WTC11 (cell line): ENCODE results near the gene FLT3LG. TPM values are rescaled to one million over a fixed set of nuclear protein-coding genes. Genes with fewer than 3 reads are reported as not detected.

Experiments
- ATAC-seq: fragments of 200-7000 bp; cut with Tn5 transposase; 2 replicates; pipeline ENCODE4 v1.10.0; 2021; ENCODE audit warnings: mild to moderate bottlenecking, moderate library complexity
- CTCF ChIA-PET: fragments of 300-600 bp; sonication (Branson Sonifier 250); formaldehyde crosslinking; loops from one replicate; lab custom pipeline; 2021; ENCODE audit warnings: antibody characterized with exemption; lab: Charles Lee
- POLR2A ChIA-PET: fragments of 350-600 bp; sonication (Branson Sonifier 250); formaldehyde crosslinking; loops from one replicate; lab custom pipeline; 2021; ENCODE audit warnings: antibody characterized with exemption; lab: Charles Lee
- DNase-seq: peaks from one replicate; pipeline ENCODE4 v3.0.0; 2021; ENCODE audit warnings: low spot score
- H3K27ac Mint-ChIP-seq: 2 replicates; pipeline ENCODE4 v1.8.0; 2021; ENCODE audit warnings: mixed read lengths
- H3K27me3 Mint-ChIP-seq: 2 replicates; pipeline ENCODE4 v1.8.0; 2021; ENCODE audit warnings: low read depth, mild to moderate bottlenecking, moderate library complexity, mixed read lengths
- H3K36me3 Mint-ChIP-seq: 2 replicates; pipeline ENCODE4 v1.8.0; 2021; ENCODE audit warnings: mixed read lengths
- H3K4me1 Mint-ChIP-seq: 2 replicates; pipeline ENCODE4 v1.8.0; 2022; ENCODE audit warnings: mixed read lengths
- H3K4me3 Mint-ChIP-seq: 2 replicates; pipeline ENCODE4 v1.8.0; 2021; ENCODE audit warnings: mild to moderate bottlenecking, moderate library complexity, mixed read lengths
- H3K9me3 Mint-ChIP-seq: 2 replicates; pipeline ENCODE4 v1.8.0; 2021; ENCODE audit warnings: mixed read lengths
- AR ChIP-seq: fragments of 250-450 bp; sonication (Bioruptor Pico); IDR thresholded peaks from 2 replicates; pipeline ENCODE4 v1.9.0; 2021; ENCODE audit warnings: mild to moderate bottlenecking
- EMX1 ChIP-seq: fragments of 250-450 bp; sonication (Bioruptor Pico); IDR thresholded peaks from 2 replicates; pipeline ENCODE4 v1.8.0; 2021; ENCODE audit warnings: mild to moderate bottlenecking
- ETV6 ChIP-seq: sonication (generic); formaldehyde crosslinking; IDR thresholded peaks from 2 replicates; pipeline ENCODE4 v1.8.1; 2022; ENCODE audit warnings: mild to moderate bottlenecking, missing genetic modification reagents
- FOXP1 ChIP-seq: sonication (generic); formaldehyde crosslinking; IDR thresholded peaks from 2 replicates; pipeline ENCODE4 v1.8.0; 2022; ENCODE audit warnings: missing genetic modification reagents, mild to moderate bottlenecking, moderate library complexity, borderline replicate concordance
- GABPB1 ChIP-seq: sonication (generic); formaldehyde crosslinking; IDR thresholded peaks from 2 replicates; pipeline ENCODE4 v1.8.1; 2023; ENCODE audit warnings: mild to moderate bottlenecking, missing genetic modification reagents
- GRHL2 ChIP-seq: fragments of 250-450 bp; sonication (Bioruptor Pico); IDR thresholded peaks from 2 replicates; pipeline ENCODE4 v1.8.0; 2022; ENCODE audit warnings: mild to moderate bottlenecking, moderate library complexity; ENCODE audit not compliant: insufficient replicate concordance, severe bottlenecking
- NFE2L1 ChIP-seq: sonication (generic); formaldehyde crosslinking; IDR thresholded peaks from 2 replicates; pipeline ENCODE4 v1.8.1; 2023; ENCODE audit warnings: missing genetic modification reagents
- PREB ChIP-seq: sonication (generic); formaldehyde crosslinking; IDR thresholded peaks from 2 replicates; pipeline ENCODE4 v1.8.1; 2022; ENCODE audit warnings: mild to moderate bottlenecking, missing genetic modification reagents, moderate library complexity, borderline replicate concordance
- SMAD4 ChIP-seq: sonication (generic); formaldehyde crosslinking; IDR thresholded peaks from 2 replicates; pipeline ENCODE4 v1.8.0; 2022; ENCODE audit warnings: mild to moderate bottlenecking, missing genetic modification reagents
- SP1 ChIP-seq: sonication (generic); formaldehyde crosslinking; conservative IDR thresholded peaks from 2 replicates; pipeline ENCODE4 v1.8.1; 2022; ENCODE audit warnings: missing genetic modification reagents
- TEAD4 ChIP-seq: sonication (generic); formaldehyde crosslinking; IDR thresholded peaks from 2 replicates; pipeline ENCODE4 v1.8.0; 2022; ENCODE audit warnings: mild to moderate bottlenecking, missing genetic modification reagents
- TP53 ChIP-seq: sonication (generic); formaldehyde crosslinking; IDR thresholded peaks from 2 replicates; pipeline ENCODE4 v1.8.1; 2023; ENCODE audit warnings: mild to moderate bottlenecking, missing genetic modification reagents
- ZNF219 ChIP-seq: sonication (generic); formaldehyde crosslinking; IDR thresholded peaks from 2 replicates; pipeline ENCODE4 v1.8.0; 2023; ENCODE audit warnings: missing genetic modification reagents, mild to moderate bottlenecking, borderline replicate concordance
- ZNF317 ChIP-seq: sonication (generic); formaldehyde crosslinking; IDR thresholded peaks from 2 replicates; pipeline ENCODE4 v1.8.1; 2023; ENCODE audit warnings: low read depth, mild to moderate bottlenecking, moderate library complexity, missing genetic modification reagents, borderline replicate concordance
- total RNA-seq: library from RNA; stranded (reverse); gene quantifications from 3 replicates; pipeline ENCODE4 v1.2.3, GENCODE V29; 2021
- TF ChIP-seq, protein P1 (sequence below): sonication (generic); formaldehyde crosslinking; IDR thresholded peaks from 2 replicates; pipeline ENCODE4 v1.8.0; 2023; ENCODE audit warnings: mild to moderate bottlenecking, missing genetic modification reagents
- TF ChIP-seq, protein P2 (sequence below): sonication (generic); formaldehyde crosslinking; IDR thresholded peaks from 2 replicates; pipeline ENCODE4 v1.8.0; 2023; ENCODE audit warnings: missing genetic modification reagents
- TF ChIP-seq, protein P3 (sequence below): sonication (generic); formaldehyde crosslinking; IDR thresholded peaks from 2 replicates; pipeline ENCODE4 v1.8.1; 2023; ENCODE audit warnings: mild to moderate bottlenecking, missing genetic modification reagents, borderline replicate concordance
- TF ChIP-seq, protein P4 (sequence below): sonication (generic); formaldehyde crosslinking; IDR thresholded peaks from 2 replicates; pipeline ENCODE4 v1.8.1; 2023; ENCODE audit warnings: mild to moderate bottlenecking, missing genetic modification reagents, moderate library complexity

FLT3LG gene
- total RNA-seq, 1 experiment from 2014 or later, result 2.9 TPM

GRCh38 chr19:49488046-49488862 is 14.2 kb downstream of the FLT3LG start (continued):
- TF ChIP-seq EMX1 (CRISPR knock-in tag), result peak; percentile 88; the same call in 1 of the 2 replicates
- no peak for TF ChIP-seq ZNF219
- no peak for TF ChIP-seq SP1
- no peak for TF ChIP-seq PREB (CRISPR knock-in tag)
- no peak for TF ChIP-seq ETV6 (CRISPR knock-in tag)
- TF ChIP-seq GRHL2 (CRISPR knock-in tag), result no peak

GRCh38 chr19:49488863-49489537 is 15.0 kb downstream of the FLT3LG start:
- no peak for DNase-seq
- H3K27ac Mint-ChIP-seq, result peak overlapping the region; percentile 96
- H3K4me3 Mint-ChIP-seq, result peak overlapping the region; percentile 97
- peaks cover 20% of the 10 kb centered on the region for H3K4me1 Mint-ChIP-seq
- peaks cover 6% of the 10 kb centered on the region; the same call in 1 of the 2 replicates for H3K27me3 Mint-ChIP-seq
- TF ChIP-seq, protein P1, sequence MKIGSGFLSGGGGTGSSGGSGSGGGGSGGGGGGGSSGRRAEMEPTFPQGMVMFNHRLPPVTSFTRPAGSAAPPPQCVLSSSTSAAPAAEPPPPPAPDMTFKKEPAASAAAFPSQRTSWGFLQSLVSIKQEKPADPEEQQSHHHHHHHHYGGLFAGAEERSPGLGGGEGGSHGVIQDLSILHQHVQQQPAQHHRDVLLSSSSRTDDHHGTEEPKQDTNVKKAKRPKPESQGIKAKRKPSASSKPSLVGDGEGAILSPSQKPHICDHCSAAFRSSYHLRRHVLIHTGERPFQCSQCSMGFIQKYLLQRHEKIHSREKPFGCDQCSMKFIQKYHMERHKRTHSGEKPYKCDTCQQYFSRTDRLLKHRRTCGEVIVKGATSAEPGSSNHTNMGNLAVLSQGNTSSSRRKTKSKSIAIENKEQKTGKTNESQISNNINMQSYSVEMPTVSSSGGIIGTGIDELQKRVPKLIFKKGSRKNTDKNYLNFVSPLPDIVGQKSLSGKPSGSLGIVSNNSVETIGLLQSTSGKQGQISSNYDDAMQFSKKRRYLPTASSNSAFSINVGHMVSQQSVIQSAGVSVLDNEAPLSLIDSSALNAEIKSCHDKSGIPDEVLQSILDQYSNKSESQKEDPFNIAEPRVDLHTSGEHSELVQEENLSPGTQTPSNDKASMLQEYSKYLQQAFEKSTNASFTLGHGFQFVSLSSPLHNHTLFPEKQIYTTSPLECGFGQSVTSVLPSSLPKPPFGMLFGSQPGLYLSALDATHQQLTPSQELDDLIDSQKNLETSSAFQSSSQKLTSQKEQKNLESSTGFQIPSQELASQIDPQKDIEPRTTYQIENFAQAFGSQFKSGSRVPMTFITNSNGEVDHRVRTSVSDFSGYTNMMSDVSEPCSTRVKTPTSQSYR (CRISPR knock-in tag), result no peak
- TF ChIP-seq, protein P2, sequence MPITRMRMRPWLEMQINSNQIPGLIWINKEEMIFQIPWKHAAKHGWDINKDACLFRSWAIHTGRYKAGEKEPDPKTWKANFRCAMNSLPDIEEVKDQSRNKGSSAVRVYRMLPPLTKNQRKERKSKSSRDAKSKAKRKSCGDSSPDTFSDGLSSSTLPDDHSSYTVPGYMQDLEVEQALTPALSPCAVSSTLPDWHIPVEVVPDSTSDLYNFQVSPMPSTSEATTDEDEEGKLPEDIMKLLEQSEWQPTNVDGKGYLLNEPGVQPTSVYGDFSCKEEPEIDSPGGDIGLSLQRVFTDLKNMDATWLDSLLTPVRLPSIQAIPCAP (CRISPR knock-in tag), result no peak
- no peak for TF ChIP-seq NFE2L1 (CRISPR knock-in tag)
- no peak for TF ChIP-seq TP53 (CRISPR knock-in tag)
- TF ChIP-seq AR, result no peak
- no peak for TF ChIP-seq SMAD4 (CRISPR knock-in tag)
- TF ChIP-seq GABPB1, result no peak
- TF ChIP-seq FOXP1 (CRISPR knock-in tag), result no peak
- TF ChIP-seq, protein P3, sequence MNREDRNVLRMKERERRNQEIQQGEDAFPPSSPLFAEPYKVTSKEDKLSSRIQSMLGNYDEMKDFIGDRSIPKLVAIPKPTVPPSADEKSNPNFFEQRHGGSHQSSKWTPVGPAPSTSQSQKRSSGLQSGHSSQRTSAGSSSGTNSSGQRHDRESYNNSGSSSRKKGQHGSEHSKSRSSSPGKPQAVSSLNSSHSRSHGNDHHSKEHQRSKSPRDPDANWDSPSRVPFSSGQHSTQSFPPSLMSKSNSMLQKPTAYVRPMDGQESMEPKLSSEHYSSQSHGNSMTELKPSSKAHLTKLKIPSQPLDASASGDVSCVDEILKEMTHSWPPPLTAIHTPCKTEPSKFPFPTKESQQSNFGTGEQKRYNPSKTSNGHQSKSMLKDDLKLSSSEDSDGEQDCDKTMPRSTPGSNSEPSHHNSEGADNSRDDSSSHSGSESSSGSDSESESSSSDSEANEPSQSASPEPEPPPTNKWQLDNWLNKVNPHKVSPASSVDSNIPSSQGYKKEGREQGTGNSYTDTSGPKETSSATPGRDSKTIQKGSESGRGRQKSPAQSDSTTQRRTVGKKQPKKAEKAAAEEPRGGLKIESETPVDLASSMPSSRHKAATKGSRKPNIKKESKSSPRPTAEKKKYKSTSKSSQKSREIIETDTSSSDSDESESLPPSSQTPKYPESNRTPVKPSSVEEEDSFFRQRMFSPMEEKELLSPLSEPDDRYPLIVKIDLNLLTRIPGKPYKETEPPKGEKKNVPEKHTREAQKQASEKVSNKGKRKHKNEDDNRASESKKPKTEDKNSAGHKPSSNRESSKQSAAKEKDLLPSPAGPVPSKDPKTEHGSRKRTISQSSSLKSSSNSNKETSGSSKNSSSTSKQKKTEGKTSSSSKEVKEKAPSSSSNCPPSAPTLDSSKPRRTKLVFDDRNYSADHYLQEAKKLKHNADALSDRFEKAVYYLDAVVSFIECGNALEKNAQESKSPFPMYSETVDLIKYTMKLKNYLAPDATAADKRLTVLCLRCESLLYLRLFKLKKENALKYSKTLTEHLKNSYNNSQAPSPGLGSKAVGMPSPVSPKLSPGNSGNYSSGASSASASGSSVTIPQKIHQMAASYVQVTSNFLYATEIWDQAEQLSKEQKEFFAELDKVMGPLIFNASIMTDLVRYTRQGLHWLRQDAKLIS (CRISPR knock-in tag), result no peak
- TF ChIP-seq, protein P4, sequence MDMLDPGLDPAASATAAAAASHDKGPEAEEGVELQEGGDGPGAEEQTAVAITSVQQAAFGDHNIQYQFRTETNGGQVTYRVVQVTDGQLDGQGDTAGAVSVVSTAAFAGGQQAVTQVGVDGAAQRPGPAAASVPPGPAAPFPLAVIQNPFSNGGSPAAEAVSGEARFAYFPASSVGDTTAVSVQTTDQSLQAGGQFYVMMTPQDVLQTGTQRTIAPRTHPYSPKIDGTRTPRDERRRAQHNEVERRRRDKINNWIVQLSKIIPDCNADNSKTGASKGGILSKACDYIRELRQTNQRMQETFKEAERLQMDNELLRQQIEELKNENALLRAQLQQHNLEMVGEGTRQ (CRISPR knock-in tag), result no peak
- TF ChIP-seq ZNF317 (CRISPR knock-in tag), result no peak
- no peak for TF ChIP-seq TEAD4
- ATAC-seq, result no peak
- POLR2A ChIA-PET, result no interaction called here
- no peaks in the 10 kb centered on the region for H3K9me3 Mint-ChIP-seq
- CTCF ChIA-PET, result interaction anchor here (0.6 to 1.2 kb wide), 2 partner anchors 13 to 47 kb away, joined by 3 to 5 read pairs; no protein-coding TSS in a partner anchor
- peaks cover 55% of the 10 kb centered on the region for H3K36me3 Mint-ChIP-seq
